WTC11 (cell line): ENCODE results near the gene PER1. TPM values are rescaled to one million over a fixed set of nuclear protein-coding genes. Genes with fewer than 3 reads are reported as not detected.

Experiments
- ATAC-seq: fragments of 200-7000 bp; cut with Tn5 transposase; 2 replicates; pipeline ENCODE4 v1.10.0; 2021; ENCODE audit warnings: mild to moderate bottlenecking, moderate library complexity
- CTCF ChIA-PET: fragments of 300-600 bp; sonication (Branson Sonifier 250); formaldehyde crosslinking; loops from one replicate; lab custom pipeline; 2021; ENCODE audit warnings: antibody characterized with exemption; lab: Charles Lee
- POLR2A ChIA-PET: fragments of 350-600 bp; sonication (Branson Sonifier 250); formaldehyde crosslinking; loops from one replicate; lab custom pipeline; 2021; ENCODE audit warnings: antibody characterized with exemption; lab: Charles Lee
- DNase-seq: peaks from one replicate; pipeline ENCODE4 v3.0.0; 2021; ENCODE audit warnings: low spot score
- H3K27ac Mint-ChIP-seq: 2 replicates; pipeline ENCODE4 v1.8.0; 2021; ENCODE audit warnings: mixed read lengths
- H3K27me3 Mint-ChIP-seq: 2 replicates; pipeline ENCODE4 v1.8.0; 2021; ENCODE audit warnings: low read depth, mild to moderate bottlenecking, moderate library complexity, mixed read lengths
- H3K36me3 Mint-ChIP-seq: 2 replicates; pipeline ENCODE4 v1.8.0; 2021; ENCODE audit warnings: mixed read lengths
- H3K4me1 Mint-ChIP-seq: 2 replicates; pipeline ENCODE4 v1.8.0; 2022; ENCODE audit warnings: mixed read lengths
- H3K4me3 Mint-ChIP-seq: 2 replicates; pipeline ENCODE4 v1.8.0; 2021; ENCODE audit warnings: mild to moderate bottlenecking, moderate library complexity, mixed read lengths
- H3K9me3 Mint-ChIP-seq: 2 replicates; pipeline ENCODE4 v1.8.0; 2021; ENCODE audit warnings: mixed read lengths
- ATF1 ChIP-seq: sonication (generic); formaldehyde crosslinking; IDR thresholded peaks from 2 replicates; pipeline ENCODE4 v1.8.1; 2023; ENCODE audit warnings: mild to moderate bottlenecking, moderate library complexity, missing genetic modification reagents
- ATF2 ChIP-seq: sonication (generic); formaldehyde crosslinking; IDR thresholded peaks from 2 replicates; pipeline ENCODE4 v1.8.1; 2022; ENCODE audit warnings: low read depth, missing genetic modification reagents, borderline replicate concordance
- CREB1 ChIP-seq: sonication (generic); formaldehyde crosslinking; IDR thresholded peaks from 2 replicates; pipeline ENCODE4 v1.8.0; 2023; ENCODE audit warnings: mild to moderate bottlenecking, missing genetic modification reagents
- CTCF ChIP-seq: fragments of 200-600 bp; IDR thresholded peaks from 2 replicates; pipeline ENCODE4 v1.8.0; 2022; ENCODE audit warnings: antibody characterized with exemption
- E2F5 ChIP-seq: sonication (generic); formaldehyde crosslinking; IDR thresholded peaks from 2 replicates; pipeline ENCODE4 v1.8.1; 2022; ENCODE audit warnings: mild to moderate bottlenecking, moderate library complexity, missing genetic modification reagents
- ETV6 ChIP-seq: sonication (generic); formaldehyde crosslinking; IDR thresholded peaks from 2 replicates; pipeline ENCODE4 v1.8.1; 2022; ENCODE audit warnings: mild to moderate bottlenecking, missing genetic modification reagents
- FOXJ3 ChIP-seq: sonication (generic); formaldehyde crosslinking; IDR thresholded peaks from 2 replicates; pipeline ENCODE4 v1.9.0; 2021; ENCODE audit warnings: missing genetic modification reagents, mild to moderate bottlenecking, borderline replicate concordance
- FOXP1 ChIP-seq: sonication (generic); formaldehyde crosslinking; IDR thresholded peaks from 2 replicates; pipeline ENCODE4 v1.8.0; 2022; ENCODE audit warnings: missing genetic modification reagents, mild to moderate bottlenecking, moderate library complexity, borderline replicate concordance
- GABPB1 ChIP-seq: sonication (generic); formaldehyde crosslinking; IDR thresholded peaks from 2 replicates; pipeline ENCODE4 v1.8.1; 2023; ENCODE audit warnings: mild to moderate bottlenecking, missing genetic modification reagents
- MAX ChIP-seq: sonication (generic); formaldehyde crosslinking; IDR thresholded peaks from 2 replicates; pipeline ENCODE4 v1.8.0; 2022; ENCODE audit warnings: mild to moderate bottlenecking, missing genetic modification reagents
- NFYB ChIP-seq: sonication (generic); formaldehyde crosslinking; conservative IDR thresholded peaks from 2 replicates; pipeline ENCODE4 v1.8.0; 2022; ENCODE audit warnings: low read depth, missing genetic modification reagents
- NR1H2 ChIP-seq: sonication (generic); formaldehyde crosslinking; IDR thresholded peaks from 2 replicates; pipeline ENCODE4 v1.9.0; 2021; ENCODE audit warnings: mild to moderate bottlenecking, moderate library complexity, missing genetic modification reagents
- OVOL2 ChIP-seq: fragments of 250-450 bp; sonication (Bioruptor Pico); IDR thresholded peaks from 2 replicates; pipeline ENCODE4 v1.9.0; 2021; ENCODE audit warnings: mild to moderate bottlenecking, borderline replicate concordance
- RORB ChIP-seq: fragments of 250-450 bp; sonication (Bioruptor Pico); IDR thresholded peaks from 2 replicates; pipeline ENCODE4 v1.9.0; 2021; ENCODE audit warnings: mild to moderate bottlenecking
- SMAD4 ChIP-seq: sonication (generic); formaldehyde crosslinking; IDR thresholded peaks from 2 replicates; pipeline ENCODE4 v1.8.0; 2022; ENCODE audit warnings: mild to moderate bottlenecking, missing genetic modification reagents
- STAT6 ChIP-seq: sonication (generic); formaldehyde crosslinking; conservative IDR thresholded peaks from 2 replicates; pipeline ENCODE4 v1.8.1; 2023; ENCODE audit warnings: mild to moderate bottlenecking, low read depth, missing genetic modification reagents, moderate library complexity
- TP53 ChIP-seq: sonication (generic); formaldehyde crosslinking; IDR thresholded peaks from 2 replicates; pipeline ENCODE4 v1.8.1; 2023; ENCODE audit warnings: mild to moderate bottlenecking, missing genetic modification reagents
- ZBTB43 ChIP-seq: sonication (generic); formaldehyde crosslinking; IDR thresholded peaks from 2 replicates; pipeline ENCODE4 v1.8.1; 2023; ENCODE audit warnings: mild to moderate bottlenecking, missing genetic modification reagents
- ZMAT4 ChIP-seq: fragments of 250-450 bp; sonication (Bioruptor Pico); IDR thresholded peaks from 2 replicates; pipeline ENCODE4 v1.9.0; 2021; ENCODE audit warnings: mild to moderate bottlenecking
- ZNF121 ChIP-seq: sonication (generic); formaldehyde crosslinking; IDR thresholded peaks from 2 replicates; pipeline ENCODE4 v1.8.0; 2023; ENCODE audit warnings: missing genetic modification reagents
- ZNF138 ChIP-seq: sonication (generic); formaldehyde crosslinking; conservative IDR thresholded peaks from 2 replicates; pipeline ENCODE4 v1.8.1; 2022; ENCODE audit warnings: mild to moderate bottlenecking, moderate library complexity, missing genetic modification reagents
- ZNF263 ChIP-seq: sonication (generic); formaldehyde crosslinking; IDR thresholded peaks from 2 replicates; pipeline ENCODE4 v1.8.1; 2022; ENCODE audit warnings: low read depth, mild to moderate bottlenecking, moderate library complexity, missing genetic modification reagents
- ZNF281 ChIP-seq: sonication (generic); formaldehyde crosslinking; IDR thresholded peaks from 2 replicates; pipeline ENCODE4 v1.8.0; 2023; ENCODE audit warnings: mild to moderate bottlenecking, missing genetic modification reagents
- ZSCAN18 ChIP-seq: fragments of 250-450 bp; sonication (Bioruptor Pico); IDR thresholded peaks from 2 replicates; pipeline ENCODE4 v2.1.2; 2022; ENCODE audit warnings: mild to moderate bottlenecking, moderate library complexity
- total RNA-seq: library from RNA; stranded (reverse); gene quantifications from 3 replicates; pipeline ENCODE4 v1.2.3, GENCODE V29; 2021

Gene PER1
- total RNA-seq, 1 experiment from 2014 or later, result 46.9 TPM

GRCh38 chr17:8142158-8142886, 9.9 kb downstream of the PER1 start (continued):
- TF ChIP-seq ZNF121 (CRISPR knock-in tag) (no peak), CTCF (no peak), ATF2 (CRISPR knock-in tag) (no peak), NFYB (CRISPR knock-in tag) (no peak), ZMAT4 (no peak), MAX (CRISPR knock-in tag) (no peak), FOXJ3 (CRISPR knock-in tag) (no peak), TP53 (CRISPR knock-in tag) (no peak), ZNF138 (CRISPR knock-in tag) (no peak), SMAD4 (CRISPR knock-in tag) (no peak), ZNF281 (CRISPR knock-in tag) (no peak), ETV6 (CRISPR knock-in tag) (no peak)

GRCh38 chr17:8141741-8142140, 10.5 kb downstream of the PER1 start:
- H3K9me3 Mint-ChIP-seq, result no peaks in the 10 kb centered on the region
- ATAC-seq (no peak), DNase-seq (no peak)
- CTCF ChIA-PET, result interaction anchor here (1.0 to 3.3 kb wide), 4 partner anchors 17 to 68 kb away, joined by 3 to 13 read pairs (median 3); partner anchors contain the start of gene ALOXE3
- POLR2A ChIA-PET, result no interaction called here
- no peaks in the 10 kb centered on the region for H3K27me3 Mint-ChIP-seq
- H3K4me3 Mint-ChIP-seq, result no peak overlapping the region
- H3K36me3 Mint-ChIP-seq, result peaks cover 27% of the 10 kb centered on the region
- H3K27ac Mint-ChIP-seq, result no peak overlapping the region
- 0 out of 2 replicates have a peak, but pooled peaks cover under 1% of the 10 kb centered on the region for H3K4me1 Mint-ChIP-seq
- no peak for TF ChIP-seq FOXP1 (CRISPR knock-in tag)
- no peak for TF ChIP-seq GABPB1 (CRISPR knock-in tag)
- TF ChIP-seq ZBTB43 (CRISPR knock-in tag), result no peak
- no peak for TF ChIP-seq ATF1 (CRISPR knock-in tag)
- TF ChIP-seq E2F5, result no peak
- TF ChIP-seq ZSCAN18, result no peak
- no peak for TF ChIP-seq OVOL2 (CRISPR knock-in tag)
- no peak for TF ChIP-seq RORB (CRISPR knock-in tag)
- TF ChIP-seq NR1H2, result no peak
- TF ChIP-seq ZNF263, result no peak
- TF ChIP-seq STAT6 (CRISPR knock-in tag), result no peak
- TF ChIP-seq CREB1 (CRISPR knock-in tag), result no peak
